ENCODE data around the gene HMGXB3. TPM values are rescaled to one million over a fixed set of nuclear protein-coding genes. Genes with fewer than 3 reads are reported as not detected.
A peak's percentile ranks its signal among the peaks of the same experiment; 100 is the strongest.

The HMGXB3 gene
- total and polyA plus RNA-seq, 7 donors = 3.6 to 28.8 (median 19.3) TPM

DNA sequence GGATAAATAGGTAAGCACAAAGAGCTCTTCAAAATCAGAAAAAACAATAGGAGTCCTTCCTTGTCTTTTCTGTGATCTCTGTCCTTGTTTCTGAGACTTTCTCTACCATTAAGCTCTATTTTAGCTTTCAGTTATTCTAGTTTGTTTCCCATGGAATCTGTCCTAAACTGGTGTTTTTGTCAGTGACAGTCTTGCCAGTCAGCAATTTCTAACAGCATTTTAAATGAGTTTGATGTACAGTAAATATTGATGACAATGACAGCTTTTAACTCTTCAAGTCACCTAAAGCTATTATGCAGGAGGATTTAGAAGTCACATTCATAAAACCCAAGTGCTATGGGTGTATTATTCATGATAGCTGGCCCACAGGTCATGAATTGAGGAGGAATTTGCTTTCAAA, 18.0 kb upstream of the HMGXB3 start:
- Histone ChIP-seq H3K4me3 (no peak overlapping the region), H3K27me3 (no peaks in the 10 kb centered on the region), H3K27ac (no peak overlapping the region), H3K4me1 (peaks cover 0 to 10% (median 8%) of the 10 kb centered on the region in 4 donors), H3K9me3 (no peaks in the 10 kb centered on the region), H3K36me3 (peaks cover 0 to 23% (median 7%) of the 10 kb centered on the region in 4 donors)
- intact Hi-C loops (cut with DNase I) = no loop called here
- DNase-seq = no peak
- TF ChIP-seq EP300 (IDR thresholded peaks at IDR 0.05) (no peak), POLR2A (IDR thresholded peaks at IDR 0.05) (no peak), POLR2AphosphoS5 (IDR thresholded peaks at IDR 0.05) (no peak)
- TF ChIP-seq, protein P1, sequence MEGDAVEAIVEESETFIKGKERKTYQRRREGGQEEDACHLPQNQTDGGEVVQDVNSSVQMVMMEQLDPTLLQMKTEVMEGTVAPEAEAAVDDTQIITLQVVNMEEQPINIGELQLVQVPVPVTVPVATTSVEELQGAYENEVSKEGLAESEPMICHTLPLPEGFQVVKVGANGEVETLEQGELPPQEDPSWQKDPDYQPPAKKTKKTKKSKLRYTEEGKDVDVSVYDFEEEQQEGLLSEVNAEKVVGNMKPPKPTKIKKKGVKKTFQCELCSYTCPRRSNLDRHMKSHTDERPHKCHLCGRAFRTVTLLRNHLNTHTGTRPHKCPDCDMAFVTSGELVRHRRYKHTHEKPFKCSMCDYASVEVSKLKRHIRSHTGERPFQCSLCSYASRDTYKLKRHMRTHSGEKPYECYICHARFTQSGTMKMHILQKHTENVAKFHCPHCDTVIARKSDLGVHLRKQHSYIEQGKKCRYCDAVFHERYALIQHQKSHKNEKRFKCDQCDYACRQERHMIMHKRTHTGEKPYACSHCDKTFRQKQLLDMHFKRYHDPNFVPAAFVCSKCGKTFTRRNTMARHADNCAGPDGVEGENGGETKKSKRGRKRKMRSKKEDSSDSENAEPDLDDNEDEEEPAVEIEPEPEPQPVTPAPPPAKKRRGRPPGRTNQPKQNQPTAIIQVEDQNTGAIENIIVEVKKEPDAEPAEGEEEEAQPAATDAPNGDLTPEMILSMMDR (IDR thresholded peaks at IDR 0.05) = no peak

DNA sequence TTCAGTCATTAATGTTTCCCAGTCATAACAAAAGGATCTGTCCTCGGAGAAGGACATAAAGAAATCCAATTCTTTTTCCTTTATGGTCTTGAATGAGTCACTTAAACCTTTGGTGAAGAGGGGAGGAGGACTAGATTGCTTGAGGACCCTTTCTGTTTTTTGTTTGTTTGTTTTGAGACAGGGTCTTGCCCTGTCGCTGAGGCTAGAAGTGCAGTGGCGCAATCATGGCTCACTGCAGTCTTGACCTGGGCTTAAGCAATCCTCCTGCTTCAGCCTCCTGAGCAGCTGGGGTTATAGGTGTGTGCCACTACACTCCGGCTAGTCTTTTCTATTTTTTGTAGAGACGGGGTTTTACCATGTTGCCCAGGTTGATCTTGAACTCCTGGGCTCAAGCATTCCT, 12.4 kb upstream of the HMGXB3 start:
- no peaks in the 10 kb centered on the region for H3K36me3 ChIP-seq
- H3K27me3 ChIP-seq = no peaks in the 10 kb centered on the region
- H3K4me1 ChIP-seq = peaks cover 0 to 5% (median 2%) of the 10 kb centered on the region in 4 donors
- DNase-seq = no peak
- H3K4me3 ChIP-seq = no peak overlapping the region
- TF ChIP-seq POLR2AphosphoS5 (IDR thresholded peaks at IDR 0.05) (no peak), POLR2A (IDR thresholded peaks at IDR 0.05) (no peak), EP300 (IDR thresholded peaks at IDR 0.05) (no peak)
- TF ChIP-seq, protein P1 (IDR thresholded peaks at IDR 0.05) = no peak
- H3K9me3 ChIP-seq = no peaks in the 10 kb centered on the region
- WGBS, 2 donors = 87 to 88% methylated on average over 5 of the region's 5 CpGs
- no peak overlapping the region for H3K27ac ChIP-seq
- intact Hi-C loops (cut with DNase I) = no loop called here

DNA sequence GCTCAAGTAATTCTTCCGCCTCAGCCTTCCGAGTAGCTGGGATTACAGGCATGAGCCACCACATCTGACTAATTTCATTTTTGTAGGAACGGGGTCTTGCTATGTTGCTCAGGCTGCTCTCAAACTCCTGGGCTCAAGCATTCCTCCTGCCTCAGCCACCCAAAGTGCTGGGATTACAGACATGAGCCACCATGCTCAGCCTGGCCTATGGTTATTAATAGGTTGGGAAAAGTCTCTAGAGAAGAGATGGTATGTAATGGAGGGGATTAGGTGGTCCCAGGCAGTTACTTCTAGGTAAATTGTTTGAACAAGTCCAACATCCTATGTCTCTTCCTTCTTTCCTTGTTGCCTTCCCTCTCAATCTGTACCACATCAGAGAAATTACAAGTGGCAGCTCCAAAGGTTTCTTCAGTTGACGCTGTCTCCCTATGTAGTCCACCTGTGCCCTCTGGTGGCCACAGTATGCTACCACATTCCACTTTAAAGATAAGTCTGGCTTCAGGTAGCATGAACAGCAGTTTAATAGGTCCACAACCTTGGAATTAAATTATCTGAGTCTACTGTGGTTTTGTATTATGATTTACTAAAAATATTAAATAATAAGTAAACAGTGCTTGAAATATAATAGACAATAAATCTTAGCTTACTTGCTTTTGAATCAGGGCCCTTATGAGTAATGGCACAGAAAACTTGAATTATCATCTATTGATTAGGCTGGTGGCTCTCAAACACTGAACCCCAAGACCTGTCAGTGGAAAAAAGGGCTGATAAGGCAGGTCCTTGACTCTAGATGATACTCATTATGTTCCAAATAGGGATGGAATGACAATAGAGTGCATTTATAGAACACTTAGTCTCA, 9.8 kb upstream of the HMGXB3 start:
- TF ChIP-seq, protein P1 (IDR thresholded peaks at IDR 0.05) = peak; percentile 85 to 96 (median 90)
- peak in 1 of 4 donors; percentile 25 for TF ChIP-seq POLR2AphosphoS5 (IDR thresholded peaks at IDR 0.05)
- TF ChIP-seq EP300 (IDR thresholded peaks at IDR 0.05) = no peak
- no peak overlapping the region for H3K4me3 ChIP-seq
- peaks cover 0 to 13% (median 0%) of the 10 kb centered on the region in 4 donors for H3K36me3 ChIP-seq
- no peaks in the 10 kb centered on the region for H3K9me3 ChIP-seq
- H3K27me3 ChIP-seq = no peaks in the 10 kb centered on the region
- WGBS, 2 donors = 64 to 70% methylated on average over 4 of the region's 4 CpGs
- H3K27ac ChIP-seq = no peak overlapping the region
- H3K4me1 ChIP-seq = peaks cover 0 to 5% (median 2%) of the 10 kb centered on the region in 4 donors
- intact Hi-C loops (cut with DNase I) = loop anchor here (2.0 to 10.0 kb wide), 5 partner anchors 30 to 352 kb away; partner anchors contain the start of gene SLC26A2
- DNase-seq = peak; percentile 84

DNA sequence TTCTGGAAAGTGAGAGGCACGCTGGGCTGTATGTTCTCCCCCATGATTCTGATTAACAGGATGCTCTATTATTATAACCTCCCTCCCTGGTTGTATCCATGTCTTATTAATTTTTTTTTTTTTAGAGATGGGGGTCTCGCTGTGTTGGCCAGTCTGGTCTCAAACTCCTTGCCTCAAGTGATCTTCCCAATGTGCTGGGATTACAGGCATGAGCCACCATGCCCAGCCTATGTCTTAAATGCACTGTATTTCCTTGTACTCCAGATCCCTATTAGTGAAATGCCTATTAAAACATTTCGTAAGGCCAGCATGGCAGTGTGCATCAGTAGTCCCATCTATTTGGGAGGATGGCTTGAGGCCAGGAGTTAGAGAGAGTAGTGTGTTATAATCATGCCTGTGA, 7.1 kb upstream of the HMGXB3 start:
- TF ChIP-seq POLR2AphosphoS5 (IDR thresholded peaks at IDR 0.05) = no peak
- TF ChIP-seq, protein P1 (IDR thresholded peaks at IDR 0.05) = no peak
- no peak for TF ChIP-seq POLR2A (IDR thresholded peaks at IDR 0.05)
- no peak for TF ChIP-seq EP300 (IDR thresholded peaks at IDR 0.05)
- Histone ChIP-seq H3K9me3 (no peaks in the 10 kb centered on the region), H3K36me3 (peaks cover 0 to 15% (median 0%) of the 10 kb centered on the region in 4 donors), H3K4me1 (peaks cover 0 to 5% (median 4%) of the 10 kb centered on the region in 4 donors), H3K27ac (no peak overlapping the region), H3K27me3 (no peaks in the 10 kb centered on the region), H3K4me3 (no peak overlapping the region)
- WGBS, 2 donors = 90 to 95% methylated on average over 3 of the region's 3 CpGs
- intact Hi-C loops (cut with DNase I) = loop anchor here (5.0 to 10.0 kb wide), 2 partner anchors 136 to 269 kb away; no protein-coding TSS in a partner anchor
- DNase-seq = no peak

Data from sigmoid colon (tissue), 7 donors.